ENCODE measurements around the gene GRIP1.

DNA sequence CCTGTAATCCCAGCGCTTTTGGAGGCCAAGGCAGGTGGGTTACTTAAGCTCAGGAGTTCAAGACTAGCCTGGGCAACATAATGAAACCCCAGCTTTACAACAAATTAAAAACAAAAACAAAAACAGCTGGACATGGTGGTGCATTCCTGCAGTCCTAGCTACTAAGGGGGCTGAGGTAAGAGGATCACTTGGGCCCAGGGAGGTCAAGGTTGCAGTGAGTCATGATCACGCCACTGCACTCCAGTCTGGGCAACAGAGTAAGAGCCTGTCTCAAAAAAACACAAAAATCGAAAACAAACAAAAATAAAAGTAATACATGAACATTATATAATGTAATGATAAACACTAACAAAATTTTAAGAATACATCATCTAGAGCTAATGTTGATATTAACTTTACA is 46.2 kb upstream of the GRIP1 start:
- TF ChIP-seq POLR2AphosphoS5 (IDR thresholded peaks at IDR 0.05; ENCODE audit: insufficient read depth in 1 of 2, low read depth in 1 of 2): no peak
- TF ChIP-seq, protein P1, sequence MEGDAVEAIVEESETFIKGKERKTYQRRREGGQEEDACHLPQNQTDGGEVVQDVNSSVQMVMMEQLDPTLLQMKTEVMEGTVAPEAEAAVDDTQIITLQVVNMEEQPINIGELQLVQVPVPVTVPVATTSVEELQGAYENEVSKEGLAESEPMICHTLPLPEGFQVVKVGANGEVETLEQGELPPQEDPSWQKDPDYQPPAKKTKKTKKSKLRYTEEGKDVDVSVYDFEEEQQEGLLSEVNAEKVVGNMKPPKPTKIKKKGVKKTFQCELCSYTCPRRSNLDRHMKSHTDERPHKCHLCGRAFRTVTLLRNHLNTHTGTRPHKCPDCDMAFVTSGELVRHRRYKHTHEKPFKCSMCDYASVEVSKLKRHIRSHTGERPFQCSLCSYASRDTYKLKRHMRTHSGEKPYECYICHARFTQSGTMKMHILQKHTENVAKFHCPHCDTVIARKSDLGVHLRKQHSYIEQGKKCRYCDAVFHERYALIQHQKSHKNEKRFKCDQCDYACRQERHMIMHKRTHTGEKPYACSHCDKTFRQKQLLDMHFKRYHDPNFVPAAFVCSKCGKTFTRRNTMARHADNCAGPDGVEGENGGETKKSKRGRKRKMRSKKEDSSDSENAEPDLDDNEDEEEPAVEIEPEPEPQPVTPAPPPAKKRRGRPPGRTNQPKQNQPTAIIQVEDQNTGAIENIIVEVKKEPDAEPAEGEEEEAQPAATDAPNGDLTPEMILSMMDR (IDR thresholded peaks at IDR 0.05): no peak
- TF ChIP-seq POLR2A (IDR thresholded peaks at IDR 0.05): no peak

All from vagina (tissue), 2 donors.